Measurements from ENCODE around the gene VPS25.

DNA sequence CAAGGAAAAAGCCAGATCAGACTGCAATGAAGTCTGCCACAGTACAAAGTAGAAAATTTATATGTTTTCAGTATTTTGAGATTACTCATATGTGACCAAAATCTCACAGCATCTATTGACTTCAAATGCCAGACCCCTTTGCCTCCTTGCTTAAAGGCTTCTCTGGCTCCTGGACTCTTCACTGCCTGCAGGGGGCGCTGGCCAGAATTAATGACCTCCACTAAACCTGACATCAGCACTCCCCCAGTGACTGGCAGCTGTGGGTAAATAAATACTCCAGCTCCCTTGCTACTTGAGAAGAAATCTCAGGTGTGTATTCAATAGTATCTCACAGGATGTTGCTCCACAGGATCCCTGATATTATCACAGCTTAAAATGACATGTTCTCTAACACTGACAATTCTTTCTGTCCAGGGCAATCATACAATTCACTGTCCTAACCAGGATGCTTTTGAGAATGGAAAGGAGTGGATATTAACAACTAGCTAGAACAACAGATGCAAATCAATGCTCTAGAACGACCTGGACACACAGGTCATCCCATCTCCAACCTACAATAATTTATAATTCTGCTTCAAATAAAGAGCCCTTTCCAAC, 46.8 kb downstream of the VPS25 start:
- TF ChIP-seq, protein P1, sequence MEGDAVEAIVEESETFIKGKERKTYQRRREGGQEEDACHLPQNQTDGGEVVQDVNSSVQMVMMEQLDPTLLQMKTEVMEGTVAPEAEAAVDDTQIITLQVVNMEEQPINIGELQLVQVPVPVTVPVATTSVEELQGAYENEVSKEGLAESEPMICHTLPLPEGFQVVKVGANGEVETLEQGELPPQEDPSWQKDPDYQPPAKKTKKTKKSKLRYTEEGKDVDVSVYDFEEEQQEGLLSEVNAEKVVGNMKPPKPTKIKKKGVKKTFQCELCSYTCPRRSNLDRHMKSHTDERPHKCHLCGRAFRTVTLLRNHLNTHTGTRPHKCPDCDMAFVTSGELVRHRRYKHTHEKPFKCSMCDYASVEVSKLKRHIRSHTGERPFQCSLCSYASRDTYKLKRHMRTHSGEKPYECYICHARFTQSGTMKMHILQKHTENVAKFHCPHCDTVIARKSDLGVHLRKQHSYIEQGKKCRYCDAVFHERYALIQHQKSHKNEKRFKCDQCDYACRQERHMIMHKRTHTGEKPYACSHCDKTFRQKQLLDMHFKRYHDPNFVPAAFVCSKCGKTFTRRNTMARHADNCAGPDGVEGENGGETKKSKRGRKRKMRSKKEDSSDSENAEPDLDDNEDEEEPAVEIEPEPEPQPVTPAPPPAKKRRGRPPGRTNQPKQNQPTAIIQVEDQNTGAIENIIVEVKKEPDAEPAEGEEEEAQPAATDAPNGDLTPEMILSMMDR (conservative IDR thresholded peaks at IDR 0.05) = peak; percentile 92
- no peak for TF ChIP-seq ZFX (IDR thresholded peaks at IDR 0.05)
